Fibroblast of pulmonary artery (primary cell): ENCODE data around the gene ZNF175.
A peak's percentile ranks its signal among the peaks of the same experiment; 100 is the strongest.

ENCODE experiments used
- DNase-seq: peaks from one replicate; pipeline ENCODE4 v3.0.0-alpha.2; 2010; ENCODE audit warnings: low read depth
- H3K4me3 ChIP-seq: replicated peaks from 2 replicates; pipeline ENCODE4 v1.5.1; 2011; ENCODE audit warnings: low read depth, mild to moderate bottlenecking, control low read depth, low read length, moderate library complexity
- CTCF ChIP-seq: IDR thresholded peaks from 2 replicates; pipeline ENCODE4 v1.5.1; 2011; ENCODE audit warnings: mild to moderate bottlenecking, control low read depth, low read length, inconsistent platforms; ENCODE audit errors: missing control alignments

ZNF175 gene

GRCh38 chr19:51589511-51589910 is 18.4 kb downstream of the ZNF175 start:
- no peak overlapping the region for H3K4me3 ChIP-seq
- no peak for DNase-seq
- TF ChIP-seq CTCF: no peak

GRCh38 chr19:51590441-51590840 is 19.4 kb downstream of the ZNF175 start:
- no peak for DNase-seq
- no peak overlapping the region for H3K4me3 ChIP-seq
- TF ChIP-seq CTCF: no peak

- no peak for DNase-seq
- TF ChIP-seq CTCF: no peak
- no peak overlapping the region for H3K4me3 ChIP-seq
Observed at GRCh38 chr19:51592521-51592920, 21.4 kb downstream of the ZNF175 start.

- no peak for TF ChIP-seq CTCF
- H3K4me3 ChIP-seq: peak overlapping the region; percentile 75
- no peak for DNase-seq
Observed at GRCh38 chr19:51593138-51593890, 22.2 kb downstream of the ZNF175 start.

GRCh38 chr19:51593969-51594773 is 23.1 kb downstream of the ZNF175 start:
- peak; percentile 98 for DNase-seq
- TF ChIP-seq CTCF: no peak
- peak overlapping the region; percentile 75 for H3K4me3 ChIP-seq

GRCh38 chr19:51594774-51595109 is 23.7 kb downstream of the ZNF175 start:
- H3K4me3 ChIP-seq: peak overlapping the region; percentile 75
- DNase-seq: no peak
- TF ChIP-seq CTCF: no peak
